NCI-H460 (cell line): Measurements from ENCODE around the gene BRD7. TPM values are rescaled to one million over a fixed set of nuclear protein-coding genes. Genes with fewer than 3 reads are reported as not detected.

Source experiments
- DNase-seq: peaks from one replicate; pipeline ENCODE4 v3.0.0-alpha.2; 2016; ENCODE audit warnings: low read depth; ENCODE audit errors: extremely low read depth
- total RNA-seq: library from RNA; depleted of rRNA; stranded (reverse); fragments of >200 nt; shearing (Covaris generic); gene quantifications from 2 replicates; pipeline ENCODE4 v1.2.3, GENCODE V29; 2014

BRD7 gene
- total RNA-seq, 1 experiment from 2014 or later: 78.0 TPM

- DNase-seq: no peak
Measured at GRCh38 chr16:50293041-50293783, 75.6 kb downstream of the BRD7 start.

GRCh38 chr16:50292566-50292948 lies 76.2 kb downstream of the BRD7 start:
- no peak for DNase-seq

GRCh38 chr16:50291719-50292565 lies 76.8 kb downstream of the BRD7 start:
- no peak for DNase-seq

GRCh38 chr16:50290856-50291255 lies 77.9 kb downstream of the BRD7 start:
- no peak for DNase-seq

- no peak for DNase-seq
Measured at GRCh38 chr16:50289950-50290764, 78.6 kb downstream of the BRD7 start.

- no peak for DNase-seq
Measured at GRCh38 chr16:50288920-50289319, 79.9 kb downstream of the BRD7 start.

GRCh38 chr16:50288026-50288425 lies 80.8 kb downstream of the BRD7 start:
- no peak for DNase-seq

GRCh38 chr16:50286681-50287080 lies 82.1 kb downstream of the BRD7 start:
- DNase-seq: no peak

- DNase-seq: no peak
Measured at GRCh38 chr16:50285406-50286003, 83.3 kb downstream of the BRD7 start.

GRCh38 chr16:50284131-50284911 lies 84.5 kb downstream of the BRD7 start:
- DNase-seq: no peak

GRCh38 chr16:50282955-50283631 lies 85.7 kb downstream of the BRD7 start:
- no peak for DNase-seq

- no peak for DNase-seq
Measured at GRCh38 chr16:50282010-50282538, 86.7 kb downstream of the BRD7 start.

- DNase-seq: no peak
Measured at GRCh38 chr16:50281391-50282009, 87.3 kb downstream of the BRD7 start.

GRCh38 chr16:50280932-50281331 lies 87.9 kb downstream of the BRD7 start:
- DNase-seq: no peak

GRCh38 chr16:50279504-50279865 lies 89.3 kb downstream of the BRD7 start:
- DNase-seq: no peak

- no peak for DNase-seq
Measured at GRCh38 chr16:50278251-50278650, 90.5 kb downstream of the BRD7 start.

GRCh38 chr16:50276801-50277555 lies 91.8 kb downstream of the BRD7 start:
- no peak for DNase-seq

GRCh38 chr16:50276326-50276640 lies 92.5 kb downstream of the BRD7 start:
- no peak for DNase-seq
